Endothelial cell (in vitro differentiated cells): Measurements from ENCODE around the gene DYNC2I2. TPM values are rescaled to one million over a fixed set of nuclear protein-coding genes. Genes with fewer than 3 reads are reported as not detected.
A peak's percentile ranks its signal among the peaks of the same experiment; 100 is the strongest.

Source experiments
- DNase-seq: peaks from one replicate; pipeline ENCODE4 v3.0.0; 2021; ENCODE audit warnings: low spot score
- H3K27ac Mint-ChIP-seq: one replicate; pipeline ENCODE4 v1.8.0; 2021; ENCODE audit warnings: mixed read lengths, inconsistent platforms; ENCODE audit not compliant: unreplicated experiment
- H3K27me3 Mint-ChIP-seq: one replicate; pipeline ENCODE4 v1.8.0; 2021; ENCODE audit warnings: mild to moderate bottlenecking, moderate library complexity, mixed read lengths, inconsistent platforms; ENCODE audit not compliant: unreplicated experiment
- H3K36me3 Mint-ChIP-seq: one replicate; pipeline ENCODE4 v1.8.0; 2021; ENCODE audit warnings: mild to moderate bottlenecking, low read depth, mixed read lengths, inconsistent platforms; ENCODE audit not compliant: unreplicated experiment
- H3K4me1 Mint-ChIP-seq: one replicate; pipeline ENCODE4 v1.8.0; 2021; ENCODE audit warnings: mild to moderate bottlenecking, mixed read lengths, inconsistent platforms; ENCODE audit not compliant: unreplicated experiment
- H3K4me3 Mint-ChIP-seq: one replicate; pipeline ENCODE4 v1.8.0; 2021; ENCODE audit warnings: mild to moderate bottlenecking, mixed read lengths, inconsistent platforms; ENCODE audit not compliant: unreplicated experiment
- H3K9me3 Mint-ChIP-seq: one replicate; pipeline ENCODE4 v1.8.0; 2021; ENCODE audit warnings: mixed read lengths, inconsistent platforms; ENCODE audit not compliant: unreplicated experiment
- CTCF ChIP-seq: fragments of 200-600 bp; sonication (generic); IDR thresholded peaks from one replicate; pipeline ENCODE4 v1.5.0; 2021; ENCODE audit warnings: antibody characterized with exemption; ENCODE audit not compliant: unreplicated experiment
- total RNA-seq: library from RNA; stranded (reverse); fragmentation: NEBNext Ultra II Directional; extraction: Animal tissue kit (Norgen Biotek cat#: 25700); gene quantifications from one replicate; pipeline ENCODE4 v1.2.1, GENCODE V29; 2021; ENCODE audit not compliant: unreplicated experiment

DYNC2I2 gene
- total RNA-seq, 1 donor from 2014 or later: 35.4 TPM

DNA sequence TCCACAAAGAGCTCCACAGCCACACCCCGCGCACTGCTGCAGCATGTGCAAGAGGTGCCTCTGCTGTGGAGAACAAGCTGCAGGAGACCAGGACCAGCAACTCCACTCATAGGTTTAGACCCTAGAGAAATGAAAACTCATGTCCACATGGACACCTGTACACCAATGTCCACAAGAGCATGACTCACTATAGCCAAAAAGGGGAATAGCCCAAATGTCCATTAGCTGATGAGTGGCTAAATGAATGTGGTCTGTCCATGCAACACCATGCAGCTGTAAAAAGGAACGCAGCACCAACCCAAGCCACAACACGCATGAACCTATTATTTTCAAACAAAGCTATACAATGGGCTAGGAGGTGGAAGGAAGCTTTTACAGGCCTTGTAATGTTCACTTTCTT, 18.1 kb downstream of the DYNC2I2 start:
- TF ChIP-seq CTCF: no peak

GRCh38 chr9:128637656-128638055, 19.0 kb downstream of the DYNC2I2 start:
- H3K9me3 Mint-ChIP-seq: no peaks in the 10 kb centered on the region
- H3K36me3 Mint-ChIP-seq: peaks cover 13% of the 10 kb centered on the region
- peaks cover 6% of the 10 kb centered on the region for H3K27me3 Mint-ChIP-seq
- DNase-seq: no peak
- peaks cover under 1% of the 10 kb centered on the region for H3K4me1 Mint-ChIP-seq
- no peak overlapping the region for H3K4me3 Mint-ChIP-seq
- TF ChIP-seq CTCF: no peak
- no peak overlapping the region for H3K27ac Mint-ChIP-seq

More for the DNA sequence above, 18.1 kb downstream of the DYNC2I2 start:
- Mint-ChIP-seq H3K4me1 (peaks cover 6% of the 10 kb centered on the region), H3K27me3 (peaks cover 6% of the 10 kb centered on the region), H3K36me3 (peaks cover 9% of the 10 kb centered on the region), H3K9me3 (no peaks in the 10 kb centered on the region), H3K27ac (no peak overlapping the region), H3K4me3 (no peak overlapping the region)
- no peak for DNase-seq

DNA sequence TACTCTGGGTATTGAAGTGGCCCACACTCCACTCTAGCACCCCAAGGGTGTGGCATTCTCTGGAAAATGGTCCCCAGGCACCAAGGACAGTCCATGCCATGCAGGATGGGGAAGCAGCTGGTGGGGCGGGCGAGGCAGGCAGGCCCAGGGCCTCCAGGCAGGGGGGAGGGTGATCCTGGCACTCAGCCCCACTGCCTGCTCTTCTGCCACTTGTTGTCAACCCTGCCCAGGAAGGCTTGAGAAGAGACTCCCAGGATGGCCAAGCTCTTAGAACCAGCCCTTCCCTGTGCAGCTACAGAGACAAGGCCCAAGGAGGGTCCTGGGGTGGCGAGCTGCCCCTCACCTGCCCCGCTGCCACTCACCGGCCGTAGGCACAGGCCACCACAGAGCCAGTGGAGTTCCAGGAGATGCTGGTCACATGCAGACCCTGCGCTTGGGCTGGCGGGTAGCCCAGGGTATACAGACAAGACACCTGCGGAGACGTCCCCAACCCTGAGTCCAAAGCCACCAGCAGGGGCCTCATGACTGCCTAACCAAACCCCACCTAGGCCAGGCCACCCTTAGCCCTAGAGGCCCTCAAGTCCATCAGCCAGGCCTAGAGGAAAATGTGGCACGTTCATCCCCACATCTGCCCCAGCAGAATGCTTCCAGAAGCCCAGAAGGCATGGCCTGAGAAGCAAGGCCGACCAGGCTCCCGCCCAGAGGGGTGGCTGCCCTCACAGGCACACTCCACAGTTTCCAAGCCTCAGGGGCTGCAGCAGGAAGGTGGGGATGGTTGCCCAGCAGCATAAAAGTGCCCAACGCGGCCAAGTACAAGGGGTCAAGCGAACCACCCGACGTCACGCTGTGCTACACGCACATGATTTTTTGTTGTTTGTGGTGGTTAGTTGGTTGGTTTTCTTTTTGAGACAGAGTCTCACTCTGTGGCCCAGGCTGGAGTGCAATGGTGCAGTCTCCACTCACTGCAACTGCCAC, 19.8 kb downstream of the DYNC2I2 start:
- no peak overlapping the region for H3K27ac Mint-ChIP-seq
- no peaks in the 10 kb centered on the region for H3K4me1 Mint-ChIP-seq
- no peaks in the 10 kb centered on the region for H3K9me3 Mint-ChIP-seq
- peaks cover 17% of the 10 kb centered on the region for H3K36me3 Mint-ChIP-seq
- DNase-seq: no peak
- no peak overlapping the region for H3K4me3 Mint-ChIP-seq
- no peak for TF ChIP-seq CTCF
- H3K27me3 Mint-ChIP-seq: peaks cover 9% of the 10 kb centered on the region

DNA sequence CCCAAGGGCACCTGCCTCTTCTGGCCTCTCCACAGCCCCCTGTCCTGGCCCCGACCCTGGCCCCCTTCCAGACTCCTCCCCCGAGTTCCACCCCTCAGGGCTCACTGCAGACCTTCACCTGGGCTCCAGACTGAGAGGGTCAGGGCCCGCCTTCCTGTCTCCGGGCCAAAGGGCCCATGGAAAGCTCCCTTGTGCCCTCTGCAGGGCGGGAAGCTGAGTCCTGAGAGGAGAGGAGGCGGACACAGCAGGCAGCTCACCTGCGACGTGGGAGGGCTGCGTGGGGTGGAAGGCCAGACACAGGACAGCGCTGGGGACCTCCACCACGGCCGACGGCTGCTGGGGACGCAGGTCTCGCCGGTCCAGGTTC, 20.6 kb downstream of the DYNC2I2 start:
- Mint-ChIP-seq H3K4me1 (no peaks in the 10 kb centered on the region), H3K4me3 (no peak overlapping the region), H3K36me3 (peaks cover 20% of the 10 kb centered on the region), H3K27ac (no peak overlapping the region), H3K27me3 (peaks cover 9% of the 10 kb centered on the region), H3K9me3 (no peaks in the 10 kb centered on the region)
- TF ChIP-seq CTCF: no peak
- DNase-seq: peak; percentile 39

GRCh38 chr9:128635266-128636023, 21.2 kb downstream of the DYNC2I2 start:
- DNase-seq: peak; percentile 71
- Mint-ChIP-seq H3K36me3 (peaks cover 22% of the 10 kb centered on the region), H3K4me3 (no peak overlapping the region), H3K27me3 (peaks cover 8% of the 10 kb centered on the region), H3K27ac (no peak overlapping the region), H3K4me1 (no peaks in the 10 kb centered on the region), H3K9me3 (no peaks in the 10 kb centered on the region)
- peak; percentile 71 for TF ChIP-seq CTCF
